BE2C (cell line): ENCODE results near the gene SIL1.
"Not testable (repeated sequence)": the region's sequence is repeated elsewhere in the genome, so short reads cannot be mapped to it uniquely, and the experiment has no call there.

Source experiments
- DNase-seq: peaks from one replicate; pipeline ENCODE4 v3.0.0-alpha.2; 2020
- H3K27me3 ChIP-seq: fragments of 250-450 bp; sonication (Bioruptor Pico); 2 replicates; pipeline ENCODE4 v1.5.1; 2020; ENCODE audit warnings: mild to moderate bottlenecking
- H3K36me3 ChIP-seq: fragments of 250-450 bp; sonication (Bioruptor Pico); 2 replicates; pipeline ENCODE4 v1.5.1; 2020; ENCODE audit warnings: mild to moderate bottlenecking
- H3K4me1 ChIP-seq: fragments of 250-450 bp; sonication (Bioruptor Pico); 2 replicates; pipeline ENCODE4 v1.5.1; 2020
- H3K4me3 ChIP-seq: 2 replicates; pipeline ENCODE4 v1.5.1; 2011; ENCODE audit warnings: low read depth, low read length
- H3K9me3 ChIP-seq: fragments of 250-450 bp; sonication (Bioruptor Pico); 2 replicates; pipeline ENCODE4 v1.5.1; 2020
- TF ChIP-seq, protein P1 (sequence below): IDR thresholded peaks from 2 replicates; pipeline ENCODE4 v1.5.1; 2012; ENCODE audit warnings: mild to moderate bottlenecking, low read depth, low read length

SIL1 gene

DNA sequence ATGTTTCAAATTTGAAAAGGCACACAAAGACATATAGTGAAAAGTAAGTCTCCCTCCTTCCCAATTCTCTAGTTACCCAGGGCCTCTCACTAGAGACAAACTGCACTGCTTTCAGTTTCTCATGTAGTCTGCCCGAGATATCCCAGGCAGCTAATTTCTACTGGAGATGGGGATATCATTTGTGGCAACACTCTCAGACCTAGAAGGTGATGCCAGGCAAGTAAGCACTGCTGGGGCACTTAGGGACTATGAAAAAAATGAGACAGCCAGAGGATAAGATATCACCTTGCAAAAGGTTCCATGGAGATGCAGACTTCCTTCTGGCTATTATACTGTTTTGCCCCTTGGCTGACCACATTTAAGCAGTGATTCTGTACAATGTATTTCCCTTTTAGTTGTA lies 12.6 kb downstream of the SIL1 start:
- DNase-seq = no peak
- Histone ChIP-seq H3K27me3 (no peaks in the 10 kb centered on the region), H3K4me3 (no peak overlapping the region), H3K9me3 (no peaks in the 10 kb centered on the region), H3K36me3 (no peaks in the 10 kb centered on the region), H3K4me1 (peaks cover 17% of the 10 kb centered on the region)
- TF ChIP-seq, protein P1, sequence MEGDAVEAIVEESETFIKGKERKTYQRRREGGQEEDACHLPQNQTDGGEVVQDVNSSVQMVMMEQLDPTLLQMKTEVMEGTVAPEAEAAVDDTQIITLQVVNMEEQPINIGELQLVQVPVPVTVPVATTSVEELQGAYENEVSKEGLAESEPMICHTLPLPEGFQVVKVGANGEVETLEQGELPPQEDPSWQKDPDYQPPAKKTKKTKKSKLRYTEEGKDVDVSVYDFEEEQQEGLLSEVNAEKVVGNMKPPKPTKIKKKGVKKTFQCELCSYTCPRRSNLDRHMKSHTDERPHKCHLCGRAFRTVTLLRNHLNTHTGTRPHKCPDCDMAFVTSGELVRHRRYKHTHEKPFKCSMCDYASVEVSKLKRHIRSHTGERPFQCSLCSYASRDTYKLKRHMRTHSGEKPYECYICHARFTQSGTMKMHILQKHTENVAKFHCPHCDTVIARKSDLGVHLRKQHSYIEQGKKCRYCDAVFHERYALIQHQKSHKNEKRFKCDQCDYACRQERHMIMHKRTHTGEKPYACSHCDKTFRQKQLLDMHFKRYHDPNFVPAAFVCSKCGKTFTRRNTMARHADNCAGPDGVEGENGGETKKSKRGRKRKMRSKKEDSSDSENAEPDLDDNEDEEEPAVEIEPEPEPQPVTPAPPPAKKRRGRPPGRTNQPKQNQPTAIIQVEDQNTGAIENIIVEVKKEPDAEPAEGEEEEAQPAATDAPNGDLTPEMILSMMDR = no peak

DNA sequence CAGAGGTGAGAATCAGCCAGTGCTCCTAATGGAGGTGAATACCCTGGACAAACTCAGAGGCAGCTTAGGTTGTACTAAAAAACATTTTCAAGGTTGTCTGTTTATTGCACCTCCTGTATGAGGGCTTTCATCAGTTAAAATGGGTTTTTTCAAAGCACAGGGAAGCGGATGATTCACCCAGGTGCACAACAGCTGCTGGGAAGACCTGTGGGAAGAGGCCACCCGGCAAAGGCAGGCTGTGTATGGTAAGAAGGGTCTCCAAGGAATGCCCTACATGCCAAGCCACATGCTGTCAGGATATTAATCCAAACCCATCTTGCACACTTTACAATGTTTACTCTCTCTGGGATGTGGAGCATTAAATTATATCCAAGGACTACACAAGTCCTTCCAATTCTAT lies 14.7 kb downstream of the SIL1 start:
- TF ChIP-seq, protein P1 = no peak
- no peak overlapping the region for H3K4me3 ChIP-seq
- H3K36me3 ChIP-seq = no peaks in the 10 kb centered on the region
- no peak for DNase-seq
- H3K9me3 ChIP-seq = no peaks in the 10 kb centered on the region
- peaks cover 24% of the 10 kb centered on the region for H3K4me1 ChIP-seq
- no peaks in the 10 kb centered on the region for H3K27me3 ChIP-seq

DNA sequence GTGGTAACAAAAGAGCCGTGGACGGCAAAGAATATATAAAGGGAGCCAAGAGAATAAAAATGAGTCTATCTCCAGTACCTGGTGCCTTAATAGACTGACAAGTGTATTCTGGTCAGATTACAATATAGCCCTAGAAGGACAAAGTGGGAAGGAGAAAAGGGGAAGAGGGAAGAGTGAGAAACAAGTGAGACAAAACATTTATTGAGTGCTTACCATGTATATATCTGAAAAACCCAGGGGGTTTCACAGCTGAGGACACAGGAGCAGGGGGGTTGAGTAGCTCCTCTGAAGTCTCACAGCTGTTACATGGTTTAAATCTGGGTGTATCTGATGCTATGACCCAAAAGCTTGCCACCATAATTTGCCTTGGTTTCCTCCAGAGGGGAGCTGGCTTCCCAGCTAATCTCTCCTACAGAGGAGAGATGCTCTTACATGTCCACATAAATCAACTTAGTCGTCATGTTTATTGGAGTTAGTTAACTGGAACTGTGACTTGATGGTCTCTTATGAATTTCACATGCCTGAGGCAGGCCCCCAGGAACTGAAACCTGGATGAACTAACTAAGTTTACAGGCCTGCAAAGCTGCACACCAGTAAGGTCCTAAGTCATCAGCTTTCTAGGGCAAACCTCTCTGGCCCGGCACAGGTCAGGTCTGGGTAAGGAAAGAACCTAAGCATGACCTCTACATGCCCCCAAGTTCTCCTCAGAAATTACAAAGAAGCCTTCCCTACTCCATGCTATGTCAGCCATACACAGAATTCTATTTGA lies 15.5 kb downstream of the SIL1 start:
- Histone ChIP-seq H3K4me1 (peaks cover 30% of the 10 kb centered on the region), H3K9me3 (no peaks in the 10 kb centered on the region), H3K36me3 (no peaks in the 10 kb centered on the region), H3K27me3 (no peaks in the 10 kb centered on the region), H3K4me3 (no peak overlapping the region)
- TF ChIP-seq, protein P1 = no peak
- DNase-seq = no peak

DNA sequence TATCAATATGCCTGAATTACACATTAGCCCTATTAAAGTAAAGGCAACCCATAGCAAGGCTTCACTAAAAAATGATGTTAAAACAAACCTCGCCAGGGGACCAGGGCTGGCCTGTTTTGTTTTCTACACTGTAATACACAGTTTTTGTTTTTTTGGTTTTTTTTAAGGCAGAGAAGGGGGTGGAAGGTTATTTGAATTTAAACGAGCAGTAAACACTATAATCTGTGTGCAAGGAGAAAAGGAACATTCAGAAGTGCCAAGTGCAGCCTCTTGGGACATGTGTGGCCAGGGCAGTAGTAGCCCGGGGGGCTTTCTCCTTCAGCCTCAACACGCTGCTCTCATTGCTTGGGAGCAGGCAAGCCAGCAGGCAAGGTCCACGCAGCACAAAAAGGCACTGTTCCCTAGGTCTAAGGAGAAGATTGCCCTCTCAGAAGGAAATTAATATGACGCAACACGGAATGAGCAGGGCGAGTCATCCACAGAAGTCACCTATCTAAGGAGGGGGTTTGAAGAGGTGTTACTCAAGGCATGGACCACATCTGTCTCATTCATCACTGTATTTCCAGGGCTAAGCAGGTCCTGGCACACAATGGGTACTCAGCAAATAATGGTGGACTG lies 16.2 kb downstream of the SIL1 start:
- TF ChIP-seq, protein P1 = no peak
- peak; percentile 37 for DNase-seq
- Histone ChIP-seq H3K27me3 (no peaks in the 10 kb centered on the region), H3K4me1 (peaks cover 34% of the 10 kb centered on the region), H3K9me3 (no peaks in the 10 kb centered on the region), H3K36me3 (no peaks in the 10 kb centered on the region), H3K4me3 (no peak overlapping the region)

DNA sequence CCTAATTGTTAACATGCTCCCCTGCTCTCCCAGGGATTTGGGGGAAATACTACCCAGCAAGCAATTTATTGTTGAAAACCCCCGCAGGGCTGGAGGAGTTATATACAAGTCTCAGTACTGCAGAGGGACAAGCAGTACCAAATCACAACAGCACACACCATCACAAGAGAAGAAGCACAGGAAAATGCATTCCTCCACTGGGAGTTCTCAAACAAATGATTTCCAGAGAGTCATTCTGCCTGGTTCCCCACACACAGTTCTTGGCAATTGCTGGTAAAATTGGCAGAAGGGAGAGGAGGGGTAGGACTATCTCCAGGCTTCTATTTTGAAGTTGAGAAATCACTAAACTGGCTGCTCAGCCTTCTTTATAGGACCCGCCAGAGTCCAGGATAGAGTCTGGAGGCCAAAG lies 16.8 kb downstream of the SIL1 start:
- H3K36me3 ChIP-seq = no peaks in the 10 kb centered on the region
- H3K4me1 ChIP-seq = peaks cover 34% of the 10 kb centered on the region
- no peaks in the 10 kb centered on the region for H3K27me3 ChIP-seq
- no peak for DNase-seq
- H3K9me3 ChIP-seq = no peaks in the 10 kb centered on the region
- TF ChIP-seq, protein P1 = no peak
- no peak overlapping the region for H3K4me3 ChIP-seq

DNA sequence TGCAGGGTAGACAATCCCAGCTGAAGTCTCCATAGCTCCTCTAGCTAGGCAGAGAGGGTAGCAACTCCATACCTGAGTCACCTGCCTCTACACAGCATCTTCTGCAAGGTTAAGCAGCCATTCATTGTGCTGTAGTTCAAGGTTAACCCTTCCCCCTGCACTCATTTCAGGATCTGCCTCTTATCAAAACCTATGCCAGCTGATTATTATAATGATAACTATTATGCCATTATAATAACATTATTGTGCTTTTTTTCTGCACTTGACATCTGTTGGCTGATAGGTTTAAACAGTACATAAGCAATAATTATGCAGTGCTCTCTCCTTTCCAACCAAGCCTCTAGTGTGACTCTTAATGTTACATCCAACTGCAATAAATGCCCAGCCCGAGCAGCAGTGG lies 17.3 kb downstream of the SIL1 start:
- peaks cover 34% of the 10 kb centered on the region for H3K4me1 ChIP-seq
- no peaks in the 10 kb centered on the region for H3K36me3 ChIP-seq
- H3K9me3 ChIP-seq = no peaks in the 10 kb centered on the region
- no peak overlapping the region for H3K4me3 ChIP-seq
- TF ChIP-seq, protein P1 = no peak
- DNase-seq = no peak
- H3K27me3 ChIP-seq = no peaks in the 10 kb centered on the region

DNA sequence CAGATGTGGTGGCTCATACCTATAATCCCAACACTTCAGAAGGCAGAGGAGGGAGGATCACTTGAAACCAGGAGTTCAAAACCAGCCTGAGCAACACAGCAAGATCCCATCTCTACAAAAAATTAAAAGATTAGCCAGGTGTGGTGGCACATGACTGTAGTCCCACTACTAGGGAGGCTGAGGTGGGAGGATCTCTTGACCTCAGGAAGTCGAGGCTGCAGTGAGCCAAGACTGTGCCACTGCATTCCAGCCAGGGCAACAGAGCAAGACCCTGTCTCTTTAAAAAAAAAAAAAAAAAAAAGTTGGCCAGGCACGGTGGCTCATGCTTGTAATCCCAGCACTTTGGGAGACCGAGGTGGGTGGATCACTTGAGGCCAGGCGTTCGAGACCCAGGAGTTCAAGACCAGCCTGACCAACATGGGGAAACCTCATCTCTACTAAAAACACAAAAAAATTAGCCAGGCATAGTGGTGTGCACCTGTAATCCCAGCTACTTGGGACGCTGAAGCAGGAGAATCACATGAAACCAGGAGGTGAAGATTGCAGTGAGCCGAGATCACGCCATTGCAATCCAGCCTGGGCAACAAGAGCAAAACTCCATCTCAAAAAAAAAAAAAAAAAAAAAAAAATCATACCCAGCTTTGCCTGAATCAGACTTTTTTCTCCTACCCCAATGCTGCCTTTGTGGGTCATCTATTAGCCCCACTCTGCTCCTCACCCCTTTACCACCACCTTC lies 18.2 kb downstream of the SIL1 start:
- H3K27me3 ChIP-seq, DNase-seq, H3K36me3 ChIP-seq, H3K9me3 ChIP-seq, H3K4me3 ChIP-seq: not testable (repeated sequence)
- H3K4me1 ChIP-seq = peaks cover 34% of the 10 kb centered on the region
